Vagina (tissue), 2 donors: ENCODE measurements around the gene INSYN1. TPM values are rescaled to one million over a fixed set of nuclear protein-coding genes. Genes with fewer than 3 reads are reported as not detected.

Experiments used
- DNase-seq, 2 donors: peaks; one replicate each; pipeline ENCODE4 v3.0.0-alpha.2; 2017; ENCODE audit errors: extremely low spot score in 2 of 2
- H3K27ac ChIP-seq: fragments of 200-600 bp; sonication (generic); one replicate; pipeline ENCODE4 v1.5.1; 2019
- H3K27me3 ChIP-seq: fragments of 200-600 bp; sonication (generic); one replicate; pipeline ENCODE4 v1.5.1; 2019
- H3K36me3 ChIP-seq, 2 donors: fragments of 200-600 bp; sonication (generic); one replicate each; pipeline ENCODE4 v1.5.1; 2017 to 2019
- H3K4me1 ChIP-seq: fragments of 200-600 bp; sonication (generic); one replicate; pipeline ENCODE4 v1.5.1; 2019
- H3K4me3 ChIP-seq, 2 donors: fragments of 200-600 bp; sonication (generic); 1 replicate in 1 of 2; 2 replicates in 1 of 2; pipeline ENCODE4 v1.5.1; 2016 to 2019
- H3K9me3 ChIP-seq: fragments of 200-600 bp; sonication (generic); one replicate; pipeline ENCODE4 v1.5.1; 2019
- CTCF ChIP-seq, 3 experiments: fragments of 450-650 bp in 2 of 3; fragments of 200-600 bp in 1 of 3; sonication (generic) in 1 of 3; IDR thresholded peaks; one replicate each; pipeline ENCODE4 v1.5.1; 2017 to 2019; ENCODE audit warnings: antibody characterized with exemption in 3 of 3, mild to moderate bottlenecking in 2 of 3, moderate library complexity in 2 of 3
- POLR2A ChIP-seq, 2 donors: fragments of 450-650 bp; IDR thresholded peaks; one replicate each; pipeline ENCODE4 v1.6.1; 2017; ENCODE audit warnings: antibody characterized with exemption in 2 of 2, mild to moderate bottlenecking in 2 of 2, moderate library complexity in 2 of 2
- POLR2AphosphoS5 ChIP-seq, 2 donors: sonication (generic); formaldehyde crosslinking; IDR thresholded peaks; one replicate each; pipeline ENCODE4 v1.9.0; 2017; ENCODE audit warnings: antibody characterized with exemption in 2 of 2, mild to moderate bottlenecking in 2 of 2, low read depth in 1 of 2; ENCODE audit not compliant: insufficient read depth in 1 of 2
- intact Hi-C: fragments of 100-400 bp; cut with DNase I; formaldehyde crosslinking; loops from one replicate; pipeline ENCODE4 v1.15.1; 2023
- total RNA-seq: library from RNA; depleted of rRNA; stranded (reverse); fragments of >200 nt; gene quantifications from one replicate; pipeline ENCODE4 v1.2.3, GENCODE V29; 2016

The INSYN1 gene
- total RNA-seq, 1 donor from 2014 or later, result 5.6 TPM

DNA sequence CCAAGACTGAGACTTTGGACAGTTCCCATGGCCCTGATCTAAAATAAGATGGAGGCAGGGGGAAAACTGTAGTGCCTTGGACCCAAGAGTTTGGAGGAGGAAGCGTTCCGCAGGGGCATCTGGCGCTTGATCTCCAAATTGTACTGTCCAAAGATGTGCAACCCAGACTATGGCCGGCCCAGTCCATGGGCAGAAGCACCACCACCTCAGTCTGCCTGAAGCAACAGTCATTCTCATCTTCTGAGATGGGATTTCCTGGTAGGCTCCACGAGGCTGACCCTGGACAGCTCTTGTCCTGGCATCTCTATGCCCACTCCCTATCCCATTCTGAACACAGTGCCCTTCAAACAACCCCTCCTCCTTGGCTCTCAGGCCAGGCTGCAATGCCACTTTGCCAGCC lies 3.6 kb downstream of the INSYN1 start:
- no peaks in the 10 kb centered on the region for H3K9me3 ChIP-seq
- H3K4me3 ChIP-seq, result no peak overlapping the region
- no peak overlapping the region for H3K27ac ChIP-seq
- no peaks in the 10 kb centered on the region for H3K36me3 ChIP-seq
- H3K27me3 ChIP-seq, result no peaks in the 10 kb centered on the region
- H3K4me1 ChIP-seq, result peaks cover 32% of the 10 kb centered on the region
- intact Hi-C loops, result no loop called here
- no peak for DNase-seq
- TF ChIP-seq POLR2A (IDR thresholded peaks at IDR 0.05), result no peak
- no peak for TF ChIP-seq POLR2AphosphoS5 (IDR thresholded peaks at IDR 0.05; ENCODE audit: insufficient read depth in 1 of 2, low read depth in 1 of 2)
- no peak for TF ChIP-seq CTCF (IDR thresholded peaks at IDR 0.05)

- Histone ChIP-seq H3K4me1 (peaks cover 25% of the 10 kb centered on the region), H3K27ac (no peak overlapping the region), H3K4me3 (no peak overlapping the region), H3K9me3 (no peaks in the 10 kb centered on the region), H3K36me3 (no peaks in the 10 kb centered on the region), H3K27me3 (no peaks in the 10 kb centered on the region)
- no peak for DNase-seq
- intact Hi-C loops, result no loop called here
- TF ChIP-seq CTCF (IDR thresholded peaks at IDR 0.05) (no peak), POLR2A (IDR thresholded peaks at IDR 0.05) (no peak), POLR2AphosphoS5 (IDR thresholded peaks at IDR 0.05; ENCODE audit: insufficient read depth in 1 of 2, low read depth in 1 of 2) (no peak)
These were observed 4.4 kb downstream of the INSYN1 start for GRCh38 chr15:73748730-73749129.

- peaks cover 23% of the 10 kb centered on the region for H3K4me1 ChIP-seq
- no peaks in the 10 kb centered on the region for H3K27me3 ChIP-seq
- no peak overlapping the region for H3K27ac ChIP-seq
- TF ChIP-seq POLR2AphosphoS5 (IDR thresholded peaks at IDR 0.05; ENCODE audit: insufficient read depth in 1 of 2, low read depth in 1 of 2) (no peak), POLR2A (IDR thresholded peaks at IDR 0.05) (no peak), CTCF (IDR thresholded peaks at IDR 0.05) (no peak)
- intact Hi-C loops, result no loop called here
- H3K4me3 ChIP-seq, result no peak overlapping the region
- H3K36me3 ChIP-seq, result no peaks in the 10 kb centered on the region
- DNase-seq, result no peak
- H3K9me3 ChIP-seq, result no peaks in the 10 kb centered on the region
These were observed 5.1 kb downstream of the INSYN1 start for GRCh38 chr15:73747847-73748590.

GRCh38 chr15:73746883-73747282 lies 6.3 kb downstream of the INSYN1 start:
- H3K27ac ChIP-seq, result no peak overlapping the region
- no peak for TF ChIP-seq CTCF (IDR thresholded peaks at IDR 0.05)
- no peak for TF ChIP-seq POLR2A (IDR thresholded peaks at IDR 0.05)
- TF ChIP-seq POLR2AphosphoS5 (IDR thresholded peaks at IDR 0.05; ENCODE audit: insufficient read depth in 1 of 2, low read depth in 1 of 2), result no peak

GRCh38 chr15:73746261-73746660 lies 6.9 kb downstream of the INSYN1 start:
- TF ChIP-seq POLR2AphosphoS5 (IDR thresholded peaks at IDR 0.05; ENCODE audit: insufficient read depth in 1 of 2, low read depth in 1 of 2), result no peak
- TF ChIP-seq CTCF (IDR thresholded peaks at IDR 0.05), result no peak
- TF ChIP-seq POLR2A (IDR thresholded peaks at IDR 0.05), result no peak
- Histone ChIP-seq H3K27me3 (no peaks in the 10 kb centered on the region), H3K9me3 (no peaks in the 10 kb centered on the region), H3K36me3 (no peaks in the 10 kb centered on the region), H3K4me1 (peaks cover 24% of the 10 kb centered on the region), H3K4me3 (no peak overlapping the region), H3K27ac (no peak overlapping the region)
- DNase-seq, result no peak
- intact Hi-C loops, result no loop called here

More at GRCh38 chr15:73746883-73747282, 6.3 kb downstream of the INSYN1 start:
- intact Hi-C loops, result no loop called here
- DNase-seq, result no peak
- Histone ChIP-seq H3K4me1 (peaks cover 24% of the 10 kb centered on the region), H3K4me3 (no peak overlapping the region), H3K27me3 (no peaks in the 10 kb centered on the region), H3K9me3 (no peaks in the 10 kb centered on the region), H3K36me3 (no peaks in the 10 kb centered on the region)
